ENCODE results near the gene AK9. TPM values are rescaled to one million over a fixed set of nuclear protein-coding genes. Genes with fewer than 3 reads are reported as not detected.

Gene AK9
- total and polyA plus RNA-seq, 12 donors = 1.9 to 9.9 (median 5.4) TPM

DNA sequence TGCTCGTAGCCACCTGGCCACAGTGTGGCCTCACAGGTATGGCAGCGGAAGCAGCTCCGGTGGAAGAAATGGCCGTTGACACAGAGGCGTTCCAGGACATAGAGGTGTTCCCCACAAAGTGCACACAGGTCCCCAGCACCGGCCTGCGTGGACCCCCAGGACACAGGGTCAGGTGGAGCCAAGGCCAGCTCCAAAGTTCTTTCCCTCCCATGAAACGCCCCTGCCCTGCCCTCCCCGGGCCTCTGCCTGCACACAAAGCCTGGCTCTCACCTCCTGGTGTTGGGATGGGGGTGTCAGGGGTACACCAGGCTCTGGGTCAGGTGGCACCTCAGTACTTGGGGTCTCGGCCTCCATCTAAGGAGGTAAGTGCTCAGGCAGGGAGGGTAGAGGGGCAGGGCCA, 243.9 kb downstream of the AK9 start:
- no peak for DNase-seq
- Histone ChIP-seq H3K36me3 (replicated peaks in 1 of 2) (peaks cover 0 to 10% of the 10 kb centered on the region in 2 donors), H3K4me1 (replicated peaks in 1 of 2) (no peaks in the 10 kb centered on the region), H3K4me3 (no peak overlapping the region), H3K9me3 (replicated peaks in 1 of 3) (no peaks in the 10 kb centered on the region), H3K27me3 (no peaks in the 10 kb centered on the region), H3K27ac (no peak overlapping the region)
- intact Hi-C loops (cut with DNase I) = no loop called here
- TF ChIP-seq, protein P1, sequence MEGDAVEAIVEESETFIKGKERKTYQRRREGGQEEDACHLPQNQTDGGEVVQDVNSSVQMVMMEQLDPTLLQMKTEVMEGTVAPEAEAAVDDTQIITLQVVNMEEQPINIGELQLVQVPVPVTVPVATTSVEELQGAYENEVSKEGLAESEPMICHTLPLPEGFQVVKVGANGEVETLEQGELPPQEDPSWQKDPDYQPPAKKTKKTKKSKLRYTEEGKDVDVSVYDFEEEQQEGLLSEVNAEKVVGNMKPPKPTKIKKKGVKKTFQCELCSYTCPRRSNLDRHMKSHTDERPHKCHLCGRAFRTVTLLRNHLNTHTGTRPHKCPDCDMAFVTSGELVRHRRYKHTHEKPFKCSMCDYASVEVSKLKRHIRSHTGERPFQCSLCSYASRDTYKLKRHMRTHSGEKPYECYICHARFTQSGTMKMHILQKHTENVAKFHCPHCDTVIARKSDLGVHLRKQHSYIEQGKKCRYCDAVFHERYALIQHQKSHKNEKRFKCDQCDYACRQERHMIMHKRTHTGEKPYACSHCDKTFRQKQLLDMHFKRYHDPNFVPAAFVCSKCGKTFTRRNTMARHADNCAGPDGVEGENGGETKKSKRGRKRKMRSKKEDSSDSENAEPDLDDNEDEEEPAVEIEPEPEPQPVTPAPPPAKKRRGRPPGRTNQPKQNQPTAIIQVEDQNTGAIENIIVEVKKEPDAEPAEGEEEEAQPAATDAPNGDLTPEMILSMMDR (IDR thresholded peaks at IDR 0.05) = no peak
- no peak for TF ChIP-seq POLR2A (IDR thresholded peaks at IDR 0.05)
- 87 to 91% (median 88%) methylated on average over 3 to 10 of the region's 10 CpGs for WGBS, 4 donors

DNA sequence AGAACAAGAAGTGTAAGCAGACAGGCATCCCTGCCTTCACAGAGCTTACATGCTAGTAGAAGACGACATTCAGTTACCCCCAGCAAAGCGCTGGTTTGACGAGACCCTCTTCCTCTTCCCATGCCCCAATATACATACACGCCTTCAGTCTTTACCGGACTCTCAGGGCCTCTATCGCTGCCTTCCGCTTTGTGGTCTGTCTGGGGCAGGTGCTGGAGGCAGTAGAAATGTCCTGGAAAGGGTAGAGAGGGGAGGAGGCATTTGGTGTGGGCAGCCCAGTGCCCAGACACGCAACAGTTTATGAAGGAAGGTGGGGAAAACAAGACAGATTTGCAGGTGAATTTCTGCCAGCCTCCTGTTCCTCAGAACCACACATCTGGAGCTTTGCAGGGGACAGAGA, 244.5 kb downstream of the AK9 start:
- H3K9me3 ChIP-seq (replicated peaks in 1 of 3) = no peaks in the 10 kb centered on the region
- H3K4me1 ChIP-seq (replicated peaks in 1 of 2) = peaks cover under 1 to 3% of the 10 kb centered on the region in 2 donors
- no peaks in the 10 kb centered on the region for H3K27me3 ChIP-seq
- intact Hi-C loops (cut with DNase I) = no loop called here
- DNase-seq = no peak
- no peak overlapping the region for H3K27ac ChIP-seq
- peaks cover 0 to 10% of the 10 kb centered on the region in 2 donors for H3K36me3 ChIP-seq (replicated peaks in 1 of 2)
- TF ChIP-seq, protein P1 (IDR thresholded peaks at IDR 0.05) = no peak
- no peak for TF ChIP-seq POLR2A (IDR thresholded peaks at IDR 0.05)
- H3K4me3 ChIP-seq = no peak overlapping the region
- WGBS, 4 donors = 81 to 93% (median 88%) methylated on average over 8 of the region's 8 CpGs

DNA sequence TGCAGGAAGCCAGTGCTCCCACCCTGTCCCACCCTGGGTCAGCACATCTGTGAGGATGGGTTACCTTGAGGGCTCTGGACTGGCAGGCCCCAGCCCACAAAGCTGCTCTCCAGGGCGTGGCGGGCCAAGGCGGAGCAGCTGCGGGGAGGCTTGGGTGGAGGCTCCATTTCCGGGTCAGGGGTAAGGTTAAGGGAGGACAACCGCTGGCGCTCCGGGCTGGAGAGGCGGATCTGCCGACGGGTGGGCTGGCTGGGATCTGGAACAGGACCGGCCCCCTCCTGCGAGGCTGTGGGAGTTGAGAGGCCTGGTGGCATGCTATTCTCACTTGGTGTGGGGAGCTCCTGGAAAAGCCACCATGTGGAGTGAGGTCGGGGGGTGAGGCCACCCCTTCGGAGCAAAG, 244.9 kb downstream of the AK9 start:
- Histone ChIP-seq H3K4me1 (replicated peaks in 1 of 2) (peaks cover 4 to 8% of the 10 kb centered on the region in 2 donors), H3K36me3 (replicated peaks in 1 of 2) (peaks cover 0 to 10% of the 10 kb centered on the region in 2 donors)
- 87 to 93% (median 92%) methylated on average over 15 of the region's 15 CpGs for WGBS, 4 donors

GRCh38 chr6:109445382-109445781, 245.6 kb downstream of the AK9 start:
- no peaks in the 10 kb centered on the region for H3K27me3 ChIP-seq
- no peaks in the 10 kb centered on the region for H3K9me3 ChIP-seq (replicated peaks in 1 of 3)
- TF ChIP-seq, protein P1 (IDR thresholded peaks at IDR 0.05) = no peak
- TF ChIP-seq POLR2A (IDR thresholded peaks at IDR 0.05) = no peak
- H3K4me1 ChIP-seq (replicated peaks in 1 of 2) = peaks cover 4 to 8% of the 10 kb centered on the region in 2 donors
- no peak for DNase-seq
- intact Hi-C loops (cut with DNase I) = no loop called here
- H3K36me3 ChIP-seq (replicated peaks in 1 of 2) = peaks cover 0 to 10% of the 10 kb centered on the region in 2 donors
- H3K27ac ChIP-seq = no peak overlapping the region
- 87 to 93% (median 92%) methylated on average over 9 of the region's 9 CpGs for WGBS, 4 donors
- H3K4me3 ChIP-seq = no peak overlapping the region

More for the DNA sequence above, 244.9 kb downstream of the AK9 start:
- TF ChIP-seq, protein P1 (IDR thresholded peaks at IDR 0.05) = no peak
- TF ChIP-seq POLR2A (IDR thresholded peaks at IDR 0.05) = no peak
- Histone ChIP-seq H3K27me3 (no peaks in the 10 kb centered on the region), H3K4me3 (no peak overlapping the region), H3K9me3 (replicated peaks in 1 of 3) (no peaks in the 10 kb centered on the region), H3K27ac (no peak overlapping the region)
- intact Hi-C loops (cut with DNase I) = no loop called here
- DNase-seq = no peak
